ENCODE results near the gene EVA1B. TPM values are rescaled to one million over a fixed set of nuclear protein-coding genes. Genes with fewer than 3 reads are reported as not detected.

EVA1B gene
- total RNA-seq, 1 experiment from 2014 or later = 25.1 TPM

DNA sequence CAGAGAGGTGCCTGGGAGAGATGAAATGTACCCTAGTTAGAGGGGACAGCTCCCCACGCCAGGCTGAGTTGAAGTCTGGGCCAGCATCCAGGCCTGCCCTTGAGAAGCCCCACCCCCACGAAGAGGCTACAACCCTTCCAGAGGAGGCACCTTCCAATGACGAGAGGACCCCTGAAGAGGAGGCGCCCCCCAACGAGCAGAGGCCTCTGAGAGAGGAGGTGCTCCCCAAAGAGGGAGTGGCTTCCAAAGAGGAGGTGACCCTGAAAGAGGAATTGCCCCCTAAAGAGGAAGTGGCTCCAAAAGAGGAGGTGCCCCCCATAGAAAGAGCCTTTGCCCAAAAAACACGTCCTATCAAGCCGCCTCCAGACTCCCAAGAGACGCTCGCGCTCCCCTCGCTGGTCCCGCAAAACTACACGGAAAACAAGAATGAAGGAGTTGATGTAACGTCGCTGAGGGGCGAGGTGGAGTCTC is 3.1 kb downstream of the EVA1B start:
- BruUV-seq (replicated peaks) = no TSS peak
- Histone ChIP-seq H2AFZ (ENCODE audit: low read depth, low read length, poor library complexity, severe bottlenecking) (no peak overlapping the region), H3K36me3 (ENCODE audit: control insufficient read depth in 1 of 2, insufficient read depth in 2 of 2, low read length in 2 of 2) (no peaks in the 10 kb centered on the region; a peak in 1 of 4 replicates), H4K20me1 (ENCODE audit: insufficient read depth) (no peaks in the 10 kb centered on the region), H3K9me3 (ENCODE audit: control insufficient read depth in 1 of 2, insufficient read depth in 1 of 2, low read depth in 1 of 2, low read length in 2 of 2) (no peaks in the 10 kb centered on the region), H3K4me1 (ENCODE audit: control insufficient read depth in 1 of 2, insufficient read depth in 2 of 2, low read length in 2 of 2) (peaks cover 17 to 43% of the 10 kb centered on the region in 2 experiments), H3K27me3 (ENCODE audit: insufficient read depth, low read length) (no peaks in the 10 kb centered on the region), H3K27ac (ENCODE audit: low read depth, low read length) (peak overlapping the region; percentile 89), H3K9ac (ENCODE audit: low read length) (peak overlapping the region; percentile 76), H3K4me2 (ENCODE audit: low read length) (peak overlapping the region; percentile 87), H3K79me2 (ENCODE audit: insufficient read depth, low read length) (peaks cover 11% of the 10 kb centered on the region; the same call in 1 of the 2 replicates), H3K9me2 (ENCODE audit: insufficient read depth) (no peaks in the 10 kb centered on the region), H3K4me3 (replicated peaks in 1 of 2; ENCODE audit: low read depth in 1 of 2, low read length in 2 of 2) (peak overlapping the region; percentile 58 to 69)
- DNase-seq (ENCODE audit: low read depth, low spot score) (no peak), ATAC-seq (no peak)
- CTCF ChIA-PET = no interaction called here
- TF ChIP-seq CBX3 (IDR thresholded peaks at IDR 0.05; ENCODE audit: low read depth) (no peak), YY1 (IDR thresholded peaks at IDR 0.05; ENCODE audit: extremely low read depth, insufficient replicate concordance, low read depth, low read length) (no peak), SIN3A (IDR thresholded peaks at IDR 0.05; ENCODE audit: low read depth) (no peak), ATF3 (IDR thresholded peaks at IDR 0.05) (no peak), SP1 (IDR thresholded peaks at IDR 0.05; ENCODE audit: low read depth) (no peak), ELF1 (IDR thresholded peaks at IDR 0.05; ENCODE audit: borderline replicate concordance, low read depth) (no peak), CTCF (IDR thresholded peaks at IDR 0.05 in 2 of 3, conservative IDR thresholded peaks at IDR 0.05 in 1 of 3; ENCODE audit: borderline replicate concordance in 1 of 3, insufficient read depth in 1 of 3, low read depth in 2 of 3, low read length in 2 of 3) (no peak), RAD21 (IDR thresholded peaks at IDR 0.05; ENCODE audit: low read depth) (no peak), MAX (IDR thresholded peaks at IDR 0.05) (no peak), FOSL1 (IDR thresholded peaks at IDR 0.05; ENCODE audit: low read depth) (no peak), CEBPB (IDR thresholded peaks at IDR 0.05; ENCODE audit: low read depth) (no peak), POLR2AphosphoS5 (IDR thresholded peaks at IDR 0.05; ENCODE audit: low read depth, low read length) (no peak), ZFX (IDR thresholded peaks at IDR 0.05) (no peak), JUND (IDR thresholded peaks at IDR 0.05) (no peak), EZH2phosphoT487 (IDR thresholded peaks at IDR 0.05; ENCODE audit: borderline replicate concordance) (no peak), POLR2A (IDR thresholded peaks at IDR 0.05; ENCODE audit: borderline replicate concordance, extremely low read depth, insufficient read depth, insufficient read length) (no peak), ZNF274 (IDR thresholded peaks at IDR 0.05; ENCODE audit: low read depth, low read length) (no peak), EGR1 (IDR thresholded peaks at IDR 0.05; ENCODE audit: low read depth) (no peak), SRF (IDR thresholded peaks at IDR 0.05; ENCODE audit: low read depth) (no peak)
- TF ChIP-seq, protein P1, sequence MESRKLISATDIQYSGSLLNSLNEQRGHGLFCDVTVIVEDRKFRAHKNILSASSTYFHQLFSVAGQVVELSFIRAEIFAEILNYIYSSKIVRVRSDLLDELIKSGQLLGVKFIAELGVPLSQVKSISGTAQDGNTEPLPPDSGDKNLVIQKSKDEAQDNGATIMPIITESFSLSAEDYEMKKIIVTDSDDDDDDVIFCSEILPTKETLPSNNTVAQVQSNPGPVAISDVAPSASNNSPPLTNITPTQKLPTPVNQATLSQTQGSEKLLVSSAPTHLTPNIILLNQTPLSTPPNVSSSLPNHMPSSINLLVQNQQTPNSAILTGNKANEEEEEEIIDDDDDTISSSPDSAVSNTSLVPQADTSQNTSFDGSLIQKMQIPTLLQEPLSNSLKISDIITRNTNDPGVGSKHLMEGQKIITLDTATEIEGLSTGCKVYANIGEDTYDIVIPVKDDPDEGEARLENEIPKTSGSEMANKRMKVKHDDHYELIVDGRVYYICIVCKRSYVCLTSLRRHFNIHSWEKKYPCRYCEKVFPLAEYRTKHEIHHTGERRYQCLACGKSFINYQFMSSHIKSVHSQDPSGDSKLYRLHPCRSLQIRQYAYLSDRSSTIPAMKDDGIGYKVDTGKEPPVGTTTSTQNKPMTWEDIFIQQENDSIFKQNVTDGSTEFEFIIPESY (IDR thresholded peaks at IDR 0.05; ENCODE audit: extremely low read depth, insufficient replicate concordance, low read length) = no peak
- POLR2A ChIA-PET = no interaction called here
- intact Hi-C loops (cut with micrococcal nuclease) = no loop called here
- RAD21 ChIA-PET (ENCODE audit: low non-redundant PET in 1 of 2, low total read pairs in 2 of 2, uncharacterized antibody in 2 of 2, unreplicated experiment in 2 of 2) = no interaction called here
